Karpas-422 (cell line): Measurements from ENCODE around the gene PPP1R11. TPM values are rescaled to one million over a fixed set of nuclear protein-coding genes. Genes with fewer than 3 reads are reported as not detected.

Source experiments
- DNase-seq: peaks from one replicate; pipeline ENCODE4 v3.0.0-alpha.2; 2015
- H2AFZ ChIP-seq: fragments of 200-600 bp; sonication (generic); 2 replicates; pipeline ENCODE4 v1.6.1; 2014; ENCODE audit warnings: antibody characterized with exemption, low read length, mixed read lengths
- H3K27ac ChIP-seq: fragments of 200-600 bp; sonication (generic); 2 replicates; pipeline ENCODE4 v1.5.1; 2014; ENCODE audit warnings: mild to moderate bottlenecking, low read length, moderate library complexity
- H3K27me3 ChIP-seq: fragments of 200-600 bp; sonication (generic); 2 replicates; pipeline ENCODE4 v1.6.1; 2014; ENCODE audit warnings: low read length, mixed read lengths
- H3K36me3 ChIP-seq: fragments of 200-600 bp; sonication (generic); 2 replicates; pipeline ENCODE4 v1.6.1; 2014; ENCODE audit warnings: low read length, mixed read lengths; ENCODE audit not compliant: insufficient read depth
- H3K4me1 ChIP-seq: fragments of 200-600 bp; sonication (generic); 2 replicates; pipeline ENCODE4 v1.6.1; 2014; ENCODE audit warnings: mild to moderate bottlenecking, low read length, mixed read lengths
- H3K4me2 ChIP-seq: fragments of 200-600 bp; sonication (generic); 2 replicates; pipeline ENCODE4 v1.6.1; 2014; ENCODE audit warnings: low read length, low read depth, mild to moderate bottlenecking; ENCODE audit not compliant: poor library complexity, severe bottlenecking
- H3K4me3 ChIP-seq: fragments of 200-600 bp; sonication (generic); 2 replicates; pipeline ENCODE4 v1.5.1; 2014; ENCODE audit warnings: mild to moderate bottlenecking, antibody characterized with exemption, low read length, mixed read lengths
- H3K79me2 ChIP-seq: fragments of 200-600 bp; sonication (generic); 2 replicates; pipeline ENCODE4 v1.6.1; 2014; ENCODE audit warnings: mild to moderate bottlenecking, low read length, mixed read lengths
- H3K9ac ChIP-seq: fragments of 200-600 bp; sonication (generic); 2 replicates; pipeline ENCODE4 v1.6.0; 2014; ENCODE audit warnings: low read length
- H3K9me2 ChIP-seq: fragments of 200-600 bp; sonication (generic), shearing (Covaris generic); replicated peaks from 2 replicates; pipeline ENCODE4 v1.6.0; 2014; ENCODE audit warnings: mild to moderate bottlenecking, low read length, moderate library complexity; ENCODE audit not compliant: insufficient read depth
- H3K9me3 ChIP-seq: fragments of 300-700, 200-600 bp; sonication (generic); 2 replicates; pipeline ENCODE4 v1.6.1; 2014; ENCODE audit warnings: low read length, mixed read lengths
- H4K20me1 ChIP-seq: fragments of 200-600 bp; sonication (generic); 2 replicates; pipeline ENCODE4 v1.6.1; 2014; ENCODE audit warnings: mild to moderate bottlenecking, antibody characterized with exemption, low read length, low read depth; ENCODE audit not compliant: insufficient read depth
- total RNA-seq: library from RNA; depleted of rRNA; stranded (reverse); fragments of >200 nt; shearing (Covaris generic); gene quantifications from 2 replicates; pipeline ENCODE4 v1.2.3, GENCODE V29; 2014; ENCODE audit warnings: low replicate concordance

PPP1R11 gene
- total RNA-seq, 1 experiment from 2014 or later: 31.5 TPM

GRCh38 chr6:30102970-30103871 lies 36.2 kb downstream of the PPP1R11 start:
- peak overlapping the region; percentile 58 for H3K9ac ChIP-seq
- no peaks in the 10 kb centered on the region for H3K9me2 ChIP-seq

GRCh38 chr6:30103872-30104179 lies 36.8 kb downstream of the PPP1R11 start:
- Histone ChIP-seq H3K27ac (no peak overlapping the region), H3K79me2 (no peaks in the 10 kb centered on the region), H2AFZ (peak overlapping the region; percentile 96), H3K27me3 (no peaks in the 10 kb centered on the region), H3K4me1 (peaks cover 37% of the 10 kb centered on the region), H3K9me3 (no peaks in the 10 kb centered on the region), H4K20me1 (no peaks in the 10 kb centered on the region), H3K9ac (peak overlapping the region; percentile 58), H3K4me2 (peak overlapping the region; percentile 76), H3K36me3 (no peaks in the 10 kb centered on the region), H3K9me2 (no peaks in the 10 kb centered on the region), H3K4me3 (peak overlapping the region; percentile 63)
- no peak for DNase-seq

More at GRCh38 chr6:30102970-30103871, 36.2 kb downstream of the PPP1R11 start:
- peaks cover 37% of the 10 kb centered on the region for H3K4me1 ChIP-seq
- H4K20me1 ChIP-seq: no peaks in the 10 kb centered on the region
- no peaks in the 10 kb centered on the region for H3K79me2 ChIP-seq
- peak overlapping the region; percentile 63 for H3K4me3 ChIP-seq
- peak overlapping the region; percentile 96 for H2AFZ ChIP-seq
- no peak overlapping the region for H3K27ac ChIP-seq
- no peaks in the 10 kb centered on the region for H3K27me3 ChIP-seq
- H3K9me3 ChIP-seq: no peaks in the 10 kb centered on the region
- peak overlapping the region; percentile 76 for H3K4me2 ChIP-seq
- peak; percentile 95 for DNase-seq
- no peaks in the 10 kb centered on the region for H3K36me3 ChIP-seq

DNA sequence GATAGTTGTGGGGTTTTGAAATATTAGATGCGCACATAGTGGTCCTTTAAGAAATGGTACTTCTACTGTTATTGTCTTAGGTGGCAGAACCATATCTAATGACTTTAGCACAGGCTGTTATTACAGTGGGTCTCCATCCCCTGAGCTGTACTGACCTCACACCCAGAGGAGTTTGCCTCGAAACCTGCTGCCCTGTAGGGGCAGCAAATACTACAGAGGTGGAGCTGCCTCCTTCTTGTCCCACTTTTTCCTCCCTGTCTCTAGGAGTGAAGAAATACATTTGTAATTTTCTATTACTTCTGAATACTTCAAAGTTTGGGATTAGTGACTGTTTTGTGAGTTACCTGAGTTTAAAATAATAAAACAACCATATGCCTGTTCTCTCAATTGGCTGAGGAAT lies 37.7 kb downstream of the PPP1R11 start:
- Histone ChIP-seq H3K4me3 (no peak overlapping the region), H3K79me2 (no peaks in the 10 kb centered on the region), H3K36me3 (no peaks in the 10 kb centered on the region), H4K20me1 (no peaks in the 10 kb centered on the region), H3K27me3 (no peaks in the 10 kb centered on the region), H3K27ac (no peak overlapping the region), H3K4me2 (no peak overlapping the region), H3K9me3 (no peaks in the 10 kb centered on the region), H2AFZ (no peak overlapping the region), H3K9ac (no peak overlapping the region), H3K9me2 (no peaks in the 10 kb centered on the region), H3K4me1 (peaks cover 37% of the 10 kb centered on the region)
- DNase-seq: no peak

DNA sequence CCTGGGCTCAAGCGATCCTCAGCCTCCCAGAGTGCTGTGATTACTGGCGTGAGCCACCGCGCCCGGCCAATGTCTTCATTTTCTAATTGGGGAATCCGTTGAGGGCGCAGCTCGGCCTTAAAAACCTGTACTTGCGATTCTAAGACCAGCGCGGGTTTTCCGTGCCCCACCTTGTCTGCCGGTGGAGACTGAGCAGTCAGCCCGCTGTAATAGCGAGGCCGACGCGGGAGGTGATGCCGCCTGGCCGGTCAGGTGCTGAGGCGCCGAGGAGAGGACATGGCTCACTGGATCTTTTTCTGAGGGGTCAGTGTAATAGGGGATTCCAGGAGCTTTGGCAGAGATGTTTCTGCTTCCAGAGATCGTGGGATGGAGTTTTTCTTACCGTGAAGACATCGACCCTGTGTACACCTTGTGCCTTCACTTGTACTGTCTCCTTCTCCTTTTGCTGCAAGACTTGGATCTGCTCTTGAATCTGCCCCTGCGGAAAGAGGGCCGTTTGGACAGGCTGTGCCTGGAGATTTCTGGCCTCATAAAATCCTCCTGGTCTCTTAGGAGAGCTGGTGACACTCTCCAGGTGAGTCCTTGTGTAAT lies 44.4 kb downstream of the PPP1R11 start:
- Histone ChIP-seq H3K27ac (no peak overlapping the region), H3K4me3 (no peak overlapping the region), H3K36me3 (no peaks in the 10 kb centered on the region), H3K4me2 (no peak overlapping the region), H4K20me1 (no peaks in the 10 kb centered on the region), H2AFZ (no peak overlapping the region), H3K9ac (no peak overlapping the region), H3K9me3 (no peaks in the 10 kb centered on the region), H3K27me3 (no peaks in the 10 kb centered on the region), H3K79me2 (no peaks in the 10 kb centered on the region), H3K9me2 (no peaks in the 10 kb centered on the region), H3K4me1 (0 out of 2 replicates have a peak, but pooled peaks cover 4% of the 10 kb centered on the region)
- DNase-seq: no peak

DNA sequence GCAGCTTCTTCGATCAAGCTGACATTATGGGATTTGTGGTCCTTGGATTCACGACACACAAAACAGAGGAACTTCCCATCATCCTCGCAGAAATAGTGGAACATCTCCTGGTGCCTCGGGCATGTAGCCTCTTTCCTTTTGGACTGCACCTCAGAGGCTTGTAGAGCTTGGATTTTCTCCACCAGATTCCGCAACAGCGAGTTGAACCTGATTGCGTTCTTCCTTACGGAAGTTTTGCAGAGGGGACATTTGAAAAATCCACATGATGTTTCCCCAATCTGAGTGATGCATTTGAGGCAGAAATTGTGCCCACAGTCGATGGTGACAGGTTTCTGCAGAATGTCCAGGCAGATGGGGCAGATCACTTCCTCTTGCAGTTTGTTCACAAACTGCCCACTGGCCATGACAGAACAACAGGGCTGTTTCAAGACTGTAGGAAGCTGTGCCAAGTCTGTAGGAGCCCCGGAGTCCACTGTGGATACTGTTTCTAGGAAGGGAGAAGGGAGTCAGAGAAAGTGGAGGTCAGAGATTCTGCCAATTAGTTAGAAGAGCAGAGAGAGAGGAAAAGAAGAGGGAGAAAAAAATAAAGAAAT lies 45.5 kb downstream of the PPP1R11 start:
- DNase-seq: no peak
- Histone ChIP-seq H3K27me3 (no peaks in the 10 kb centered on the region), H3K27ac (no peak overlapping the region), H3K9ac (no peak overlapping the region), H3K4me2 (no peak overlapping the region), H2AFZ (no peak overlapping the region), H3K9me3 (no peaks in the 10 kb centered on the region), H3K4me1 (0 out of 2 replicates have a peak, but pooled peaks cover 4% of the 10 kb centered on the region), H3K36me3 (no peaks in the 10 kb centered on the region), H3K9me2 (no peaks in the 10 kb centered on the region), H3K4me3 (no peak overlapping the region), H4K20me1 (no peaks in the 10 kb centered on the region), H3K79me2 (no peaks in the 10 kb centered on the region)

DNA sequence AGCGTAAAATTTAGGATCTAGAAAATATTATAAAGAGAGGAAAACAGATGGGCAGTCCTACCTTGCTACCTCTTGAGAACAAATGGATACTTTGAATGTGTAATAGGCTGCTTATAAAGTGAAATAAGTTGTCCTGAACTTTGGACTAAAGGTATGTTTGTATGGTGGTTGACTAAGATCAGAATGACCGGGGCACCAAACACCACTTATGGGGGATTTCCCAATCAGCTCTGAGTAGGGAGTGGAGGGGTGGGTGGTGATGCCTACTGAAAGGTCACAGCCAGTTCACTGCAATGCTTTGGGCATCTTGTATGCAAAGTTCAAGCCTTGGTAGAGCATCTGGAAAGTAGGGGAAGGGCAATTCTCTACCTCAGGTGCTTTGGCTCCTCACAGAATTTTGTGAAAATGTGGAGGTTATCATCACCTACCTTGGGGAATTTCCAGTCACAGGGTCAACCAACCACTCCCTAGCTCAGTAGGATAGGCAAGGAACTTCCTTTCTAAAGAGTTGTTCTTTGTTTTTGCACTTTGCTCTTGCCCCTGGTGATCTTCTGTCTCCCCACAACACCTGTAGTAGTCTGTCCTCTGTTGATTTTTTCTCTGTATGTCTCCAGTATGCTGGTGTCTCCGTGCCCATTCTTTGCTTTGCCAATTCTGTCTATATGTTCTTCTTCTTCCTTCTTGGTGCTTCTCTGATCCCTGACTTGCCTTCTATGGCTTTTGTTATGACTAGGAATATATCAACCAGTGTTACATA lies 46.2 kb downstream of the PPP1R11 start, which contains the start of gene TRIM31:
Gene TRIM31 (minus strand): TSS at position 88 of the 757 bp plus-strand sequence. CDS start 285 bp downstream, outside the sequence.
- Histone ChIP-seq H2AFZ (no peak within 1 kb of the TSS), H3K4me3 (no peak within 1 kb of the TSS), H3K79me2 (no peaks in the 10 kb centered on the region), H4K20me1 (no peaks in the 10 kb centered on the region), H3K27me3 (no peaks in the 10 kb centered on the region), H3K36me3 (no peaks in the 10 kb centered on the region), H3K9me2 (no peaks in the 10 kb centered on the region), H3K4me1 (0 out of 2 replicates have a peak, but pooled peaks cover 4% of the 10 kb centered on the region), H3K9me3 (no peaks in the 10 kb centered on the region), H3K27ac (no peak within 1 kb of the TSS), H3K9ac (no peak within 1 kb of the TSS), H3K4me2 (no peak within 1 kb of the TSS)
- no peak for DNase-seq

GRCh38 chr6:30113841-30114240 lies 46.8 kb downstream of the PPP1R11 start:
- H3K9ac ChIP-seq: no peak overlapping the region
- no peak overlapping the region for H3K4me2 ChIP-seq
- no peak overlapping the region for H3K27ac ChIP-seq
- H3K79me2 ChIP-seq: no peaks in the 10 kb centered on the region
- no peak overlapping the region for H2AFZ ChIP-seq
- no peaks in the 10 kb centered on the region for H3K9me3 ChIP-seq
- no peaks in the 10 kb centered on the region for H4K20me1 ChIP-seq
- H3K9me2 ChIP-seq: no peaks in the 10 kb centered on the region
- H3K27me3 ChIP-seq: no peaks in the 10 kb centered on the region
- H3K36me3 ChIP-seq: no peaks in the 10 kb centered on the region
- H3K4me1 ChIP-seq: 0 out of 2 replicates have a peak, but pooled peaks cover 4% of the 10 kb centered on the region
- H3K4me3 ChIP-seq: no peak overlapping the region
- DNase-seq: no peak
